SU-DHL-6 (cell line): ENCODE measurements around the gene RIMS4.

Experiments used
- CTCF ChIP-seq: fragments of 200-600 bp; sonication (generic); IDR thresholded peaks from one replicate; pipeline ENCODE4 v1.5.1; 2017; ENCODE audit warnings: antibody characterized with exemption, mild to moderate bottlenecking, low read length, moderate library complexity; ENCODE audit not compliant: insufficient read depth, poor library complexity, severe bottlenecking
- EZH2phosphoT487 ChIP-seq: fragments of 200-600 bp; sonication (generic), shearing (Covaris generic); conservative IDR thresholded peaks from 2 replicates; pipeline ENCODE4 v1.6.1; 2018; ENCODE audit warnings: mild to moderate bottlenecking, antibody characterized with exemption, low read length, moderate library complexity, mixed read lengths

- TF ChIP-seq CTCF, result no peak
- TF ChIP-seq EZH2phosphoT487, result no peak
Measured at GRCh38 chr20:44706301-44707017, 103.9 kb downstream of the RIMS4 start.
